Testis (tissue), 2 donors: Measurements from ENCODE around the gene SIRPB2.

Source experiments
- CTCF ChIP-seq, 3 experiments: fragments of 450-650 bp in 2 of 3; fragments of 200-600 bp in 1 of 3; sonication (generic) in 1 of 3; IDR thresholded peaks; one replicate each; pipeline ENCODE4 v1.5.1; 2016 to 2019; ENCODE audit warnings: antibody characterized with exemption in 3 of 3, mild to moderate bottlenecking in 2 of 3, moderate library complexity in 1 of 3
- POLR2A ChIP-seq: fragments of 450-650 bp; IDR thresholded peaks from one replicate; pipeline ENCODE4 v1.6.1; 2017; ENCODE audit warnings: antibody characterized with exemption, mild to moderate bottlenecking, moderate library complexity

DNA sequence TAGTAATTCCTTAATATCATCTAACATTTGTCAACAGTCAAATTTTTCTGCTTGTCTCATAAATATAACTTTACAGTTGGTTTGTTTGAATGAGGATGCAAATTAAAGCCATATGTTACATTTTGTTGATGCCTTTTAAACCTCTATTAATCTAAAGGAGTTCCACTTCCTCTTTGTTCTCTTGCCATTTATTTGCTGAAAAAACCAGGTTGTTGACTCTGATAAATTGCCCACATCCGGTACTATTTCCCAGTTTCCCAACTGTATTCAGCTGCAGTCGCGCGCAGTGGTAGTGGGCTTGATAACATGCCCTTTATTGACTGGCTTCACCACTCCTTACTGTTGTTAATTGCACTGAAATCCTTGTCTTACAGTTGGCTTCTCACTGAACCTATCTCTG is 32.8 kb upstream of the SIRPB2 start:
- TF ChIP-seq CTCF (IDR thresholded peaks at IDR 0.05) = no peak
- TF ChIP-seq POLR2A = no peak
